AG09319 (cell line): ENCODE data around the gene HTT-AS.

ENCODE experiments used
- DNase-seq: peaks from one replicate; pipeline ENCODE4 v3.0.0-alpha.2; 2010; ENCODE audit warnings: low read depth; ENCODE audit errors: extremely low read depth
- TF ChIP-seq, protein P1 (sequence below): IDR thresholded peaks from 2 replicates; pipeline ENCODE4 v1.5.1; 2011; ENCODE audit warnings: low read depth, mild to moderate bottlenecking, inconsistent platforms, low read length, moderate library complexity

Gene HTT-AS

DNA sequence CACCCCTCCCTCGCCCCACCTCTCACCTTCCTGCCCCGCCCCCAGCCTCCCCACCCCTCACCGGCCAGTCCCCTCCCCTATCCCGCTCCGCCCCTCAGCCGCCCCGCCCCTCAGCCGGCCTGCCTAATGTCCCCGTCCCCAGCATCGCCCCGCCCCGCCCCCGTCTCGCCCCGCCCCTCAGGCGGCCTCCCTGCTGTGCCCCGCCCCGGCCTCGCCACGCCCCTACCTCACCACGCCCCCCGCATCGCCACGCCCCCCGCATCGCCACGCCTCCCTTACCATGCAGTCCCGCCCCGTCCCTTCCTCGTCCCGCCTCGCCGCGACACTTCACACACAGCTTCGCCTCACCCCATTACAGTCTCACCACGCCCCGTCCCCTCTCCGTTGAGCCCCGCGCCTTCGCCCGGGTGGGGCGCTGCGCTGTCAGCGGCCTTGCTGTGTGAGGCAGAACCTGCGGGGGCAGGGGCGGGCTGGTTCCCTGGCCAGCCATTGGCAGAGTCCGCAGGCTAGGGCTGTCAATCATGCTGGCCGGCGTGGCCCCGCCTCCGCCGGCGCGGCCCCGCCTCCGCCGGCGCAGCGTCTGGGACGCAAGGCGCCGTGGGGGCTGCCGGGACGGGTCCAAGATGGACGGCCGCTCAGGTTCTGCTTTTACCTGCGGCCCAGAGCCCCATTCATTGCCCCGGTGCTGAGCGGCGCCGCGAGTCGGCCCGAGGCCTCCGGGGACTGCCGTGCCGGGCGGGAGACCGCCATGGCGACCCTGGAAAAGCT lies at the start of gene HTT-AS, which contains the start of gene HTT:
Gene HTT-AS (minus strand): TSS at position 461 of the 768 bp plus-strand sequence.
Gene HTT (plus strand): TSS at position 604 of the 768 bp plus-strand sequence. CDS start 145 bp downstream, at position 749.
- TF ChIP-seq, protein P1, sequence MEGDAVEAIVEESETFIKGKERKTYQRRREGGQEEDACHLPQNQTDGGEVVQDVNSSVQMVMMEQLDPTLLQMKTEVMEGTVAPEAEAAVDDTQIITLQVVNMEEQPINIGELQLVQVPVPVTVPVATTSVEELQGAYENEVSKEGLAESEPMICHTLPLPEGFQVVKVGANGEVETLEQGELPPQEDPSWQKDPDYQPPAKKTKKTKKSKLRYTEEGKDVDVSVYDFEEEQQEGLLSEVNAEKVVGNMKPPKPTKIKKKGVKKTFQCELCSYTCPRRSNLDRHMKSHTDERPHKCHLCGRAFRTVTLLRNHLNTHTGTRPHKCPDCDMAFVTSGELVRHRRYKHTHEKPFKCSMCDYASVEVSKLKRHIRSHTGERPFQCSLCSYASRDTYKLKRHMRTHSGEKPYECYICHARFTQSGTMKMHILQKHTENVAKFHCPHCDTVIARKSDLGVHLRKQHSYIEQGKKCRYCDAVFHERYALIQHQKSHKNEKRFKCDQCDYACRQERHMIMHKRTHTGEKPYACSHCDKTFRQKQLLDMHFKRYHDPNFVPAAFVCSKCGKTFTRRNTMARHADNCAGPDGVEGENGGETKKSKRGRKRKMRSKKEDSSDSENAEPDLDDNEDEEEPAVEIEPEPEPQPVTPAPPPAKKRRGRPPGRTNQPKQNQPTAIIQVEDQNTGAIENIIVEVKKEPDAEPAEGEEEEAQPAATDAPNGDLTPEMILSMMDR = no peak; the same call in 1 of the 2 replicates
- peak; percentile 87 for DNase-seq

- TF ChIP-seq, protein P1 = no peak
- no peak for DNase-seq
Measured at GRCh38 chr4:3123181-3123671, 48.9 kb upstream of the HTT-AS start.

DNA sequence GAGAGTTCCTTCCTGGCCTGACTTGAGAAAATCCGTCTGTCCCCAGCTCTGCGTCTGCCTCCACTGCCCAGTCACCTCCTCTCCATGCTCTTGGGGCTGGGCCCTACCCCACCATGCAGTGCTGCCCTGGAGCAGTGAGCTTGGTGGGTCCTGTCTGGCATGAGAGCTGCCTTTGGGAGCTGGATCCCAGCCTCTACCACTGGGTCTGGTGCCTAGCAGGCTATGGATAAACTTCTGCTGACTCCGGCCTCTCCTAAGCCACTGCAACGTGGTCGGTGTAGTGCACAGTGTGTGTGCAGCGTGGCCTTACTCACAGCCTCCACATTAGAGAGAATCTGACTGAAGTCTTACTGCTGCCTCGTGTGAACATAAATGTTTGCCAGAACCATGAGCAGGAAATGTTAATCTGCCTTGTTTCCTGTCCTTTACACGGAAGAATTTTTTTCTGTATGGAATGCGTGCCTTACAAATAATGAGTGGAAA lies 47.8 kb upstream of the HTT-AS start:
- TF ChIP-seq, protein P1 = no peak
- no peak for DNase-seq

DNA sequence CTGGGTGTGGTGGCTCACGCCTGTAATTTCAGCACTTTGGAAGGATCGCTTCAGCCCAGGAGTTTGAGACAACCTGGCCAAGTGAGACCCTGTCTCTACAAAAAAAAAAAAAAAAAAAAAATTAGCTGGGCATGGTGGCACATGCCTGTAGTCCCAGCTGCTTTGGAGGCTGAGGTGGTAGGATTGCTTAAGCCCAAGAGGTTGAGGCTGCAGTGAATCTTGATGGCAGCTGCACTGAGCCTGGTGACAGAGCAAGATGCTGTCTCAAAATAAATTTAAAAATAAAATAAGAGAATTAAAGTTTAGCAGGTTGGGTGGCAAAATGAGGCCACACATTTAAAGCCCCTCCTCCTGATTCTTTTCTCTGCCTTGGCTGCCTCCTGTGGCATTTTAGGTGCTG lies 47.3 kb upstream of the HTT-AS start:
- TF ChIP-seq, protein P1 = no peak
- no peak for DNase-seq

DNA sequence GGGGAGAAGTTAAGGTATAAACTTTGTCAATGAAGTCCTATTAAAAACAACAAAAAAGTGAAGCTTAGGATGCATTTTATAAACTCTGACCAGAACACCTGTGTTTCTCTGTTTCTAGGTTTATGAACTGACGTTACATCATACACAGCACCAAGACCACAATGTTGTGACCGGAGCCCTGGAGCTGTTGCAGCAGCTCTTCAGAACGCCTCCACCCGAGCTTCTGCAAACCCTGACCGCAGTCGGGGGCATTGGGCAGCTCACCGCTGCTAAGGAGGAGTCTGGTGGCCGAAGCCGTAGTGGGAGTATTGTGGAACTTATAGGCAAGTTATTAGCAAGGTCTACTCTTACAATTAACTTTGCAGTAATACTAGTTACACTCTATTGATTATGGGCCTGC lies 46.8 kb upstream of the HTT-AS start:
- TF ChIP-seq, protein P1 = no peak
- no peak for DNase-seq

GRCh38 chr4:3119464-3119863 lies 45.1 kb upstream of the HTT-AS start:
- TF ChIP-seq, protein P1 = no peak
- DNase-seq = no peak

- no peak for DNase-seq
- TF ChIP-seq, protein P1 = no peak
Measured at GRCh38 chr4:3118312-3118711, 44.0 kb upstream of the HTT-AS start.
